ENCODE measurements around the gene MIPOL1. TPM values are rescaled to one million over a fixed set of nuclear protein-coding genes. Genes with fewer than 3 reads are reported as not detected.
A peak's percentile ranks its signal among the peaks of the same experiment; 100 is the strongest.

The MIPOL1 gene
- total RNA-seq, 1 donor from 2014 or later, result not detected

GRCh38 chr14:37194698-37195097 lies 3.0 kb upstream of the MIPOL1 start:
- intact Hi-C loops (cut with micrococcal nuclease), result no loop called here
- Mint-ChIP-seq H3K36me3 (ENCODE audit: low read depth) (no peaks in the 10 kb centered on the region), H3K4me3 (no peak overlapping the region), H3K27ac (no peak overlapping the region), H3K9me3 (no peaks in the 10 kb centered on the region), H3K27me3 (peaks cover 18% of the 10 kb centered on the region), H3K4me1 (peaks cover 9% of the 10 kb centered on the region)
- no peak for DNase-seq
- ATAC-seq (ENCODE audit: low read depth), result no peak
- ChIA-PET POLR2A (no interaction called here), CTCF (no interaction called here)
- no peak for TF ChIP-seq CTCF (IDR thresholded peaks at IDR 0.05)

- intact Hi-C loops (cut with micrococcal nuclease), result no loop called here
- Mint-ChIP-seq H3K36me3 (ENCODE audit: low read depth) (no peaks in the 10 kb centered on the region), H3K4me3 (no peak overlapping the region), H3K27me3 (peaks cover 18% of the 10 kb centered on the region), H3K27ac (no peak overlapping the region), H3K4me1 (peaks cover 9% of the 10 kb centered on the region), H3K9me3 (no peaks in the 10 kb centered on the region)
- no peak for ATAC-seq (ENCODE audit: low read depth)
- ChIA-PET CTCF (no interaction called here), POLR2A (no interaction called here)
- no peak for TF ChIP-seq CTCF (IDR thresholded peaks at IDR 0.05)
- DNase-seq, result no peak
These were observed 2.4 kb upstream of the MIPOL1 start for GRCh38 chr14:37195327-37195726.

- intact Hi-C loops (cut with micrococcal nuclease), result no loop called here
- no peaks in the 10 kb centered on the region for H3K36me3 Mint-ChIP-seq (ENCODE audit: low read depth)
- H3K27ac Mint-ChIP-seq, result no peak overlapping the region
- POLR2A ChIA-PET, result no interaction called here
- no peak for TF ChIP-seq CTCF (IDR thresholded peaks at IDR 0.05)
- DNase-seq (no peak), ATAC-seq (ENCODE audit: low read depth) (no peak)
- H3K4me1 Mint-ChIP-seq, result peaks cover 9% of the 10 kb centered on the region
- peak overlapping the region; percentile 70 for H3K4me3 Mint-ChIP-seq
- no peaks in the 10 kb centered on the region for H3K9me3 Mint-ChIP-seq
- CTCF ChIA-PET, result no interaction called here
- H3K27me3 Mint-ChIP-seq, result peaks cover 18% of the 10 kb centered on the region
These were observed 925 bp upstream of the MIPOL1 start for GRCh38 chr14:37196604-37197420.

GRCh38 chr14:37198273-37198598 lies 499 bp downstream of the MIPOL1 start:
- Mint-ChIP-seq H3K36me3 (ENCODE audit: low read depth) (no peaks in the 10 kb centered on the region), H3K9me3 (no peaks in the 10 kb centered on the region), H3K4me1 (peaks cover 9% of the 10 kb centered on the region), H3K27ac (no peak overlapping the region), H3K4me3 (peak overlapping the region; percentile 70), H3K27me3 (peaks cover 18% of the 10 kb centered on the region)
- DNase-seq, result no peak
- ChIA-PET CTCF (no interaction called here), POLR2A (no interaction called here)
- ATAC-seq (ENCODE audit: low read depth), result no peak
- intact Hi-C loops (cut with micrococcal nuclease), result no loop called here
- no peak for TF ChIP-seq CTCF (IDR thresholded peaks at IDR 0.05)

DNA sequence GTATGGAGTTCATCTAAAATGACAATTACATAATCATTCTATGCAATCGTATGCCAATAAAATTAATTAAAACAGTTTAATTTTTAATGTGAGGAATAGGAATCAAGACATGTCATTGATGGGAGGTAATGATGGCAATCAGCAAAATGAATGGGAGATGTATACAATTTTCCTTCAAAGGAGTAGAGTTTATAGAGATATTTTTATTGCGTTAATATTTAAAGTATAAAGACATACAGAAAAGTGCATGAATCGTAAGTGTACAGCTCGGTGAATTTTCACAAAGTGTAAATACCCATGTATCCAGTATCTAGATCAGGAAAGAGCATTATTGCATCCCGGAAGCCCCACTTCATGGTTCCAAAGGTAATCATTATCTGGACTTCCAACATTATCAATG lies 1.2 kb downstream of the MIPOL1 start:
- ChIA-PET POLR2A (no interaction called here), CTCF (no interaction called here)

More for the DNA sequence above, 1.2 kb downstream of the MIPOL1 start:
- DNase-seq (no peak), ATAC-seq (ENCODE audit: low read depth) (no peak)
- peaks cover 9% of the 10 kb centered on the region for H3K4me1 Mint-ChIP-seq
- H3K27ac Mint-ChIP-seq, result no peak overlapping the region
- H3K9me3 Mint-ChIP-seq, result peaks cover 2% of the 10 kb centered on the region
- no peak overlapping the region for H3K4me3 Mint-ChIP-seq
- peaks cover 18% of the 10 kb centered on the region for H3K27me3 Mint-ChIP-seq
- H3K36me3 Mint-ChIP-seq (ENCODE audit: low read depth), result no peaks in the 10 kb centered on the region
- intact Hi-C loops (cut with micrococcal nuclease), result no loop called here
- no peak for TF ChIP-seq CTCF (IDR thresholded peaks at IDR 0.05)
